ENCODE data around the gene ZCCHC18.
A peak's percentile ranks its signal among the peaks of the same experiment; 100 is the strongest.
"Not testable (repeated sequence)": the region's sequence is repeated elsewhere in the genome, so short reads cannot be mapped to it uniquely, and the experiment has no call there.

The ZCCHC18 gene

GRCh38 chrX:104110491-104111240 lies 1.7 kb upstream of the ZCCHC18 start:
- Mint-ChIP-seq H3K27ac (peak overlapping the region; percentile 81), H3K4me1 (peaks cover 25% of the 10 kb centered on the region), H3K27me3 (peaks cover 11% of the 10 kb centered on the region), H3K4me3 (peak overlapping the region; percentile 15)
- DNase-seq, H3K36me3 Mint-ChIP-seq, H3K9me3 Mint-ChIP-seq: not testable (repeated sequence)
- CTCF ChIA-PET = interaction anchor here (1.2 to 3.7 kb wide), 5 partner anchors 11 to 46 kb away, joined by 3 to 15 read pairs (median 6); partner anchors contain the start of gene SLC25A53

DNA sequence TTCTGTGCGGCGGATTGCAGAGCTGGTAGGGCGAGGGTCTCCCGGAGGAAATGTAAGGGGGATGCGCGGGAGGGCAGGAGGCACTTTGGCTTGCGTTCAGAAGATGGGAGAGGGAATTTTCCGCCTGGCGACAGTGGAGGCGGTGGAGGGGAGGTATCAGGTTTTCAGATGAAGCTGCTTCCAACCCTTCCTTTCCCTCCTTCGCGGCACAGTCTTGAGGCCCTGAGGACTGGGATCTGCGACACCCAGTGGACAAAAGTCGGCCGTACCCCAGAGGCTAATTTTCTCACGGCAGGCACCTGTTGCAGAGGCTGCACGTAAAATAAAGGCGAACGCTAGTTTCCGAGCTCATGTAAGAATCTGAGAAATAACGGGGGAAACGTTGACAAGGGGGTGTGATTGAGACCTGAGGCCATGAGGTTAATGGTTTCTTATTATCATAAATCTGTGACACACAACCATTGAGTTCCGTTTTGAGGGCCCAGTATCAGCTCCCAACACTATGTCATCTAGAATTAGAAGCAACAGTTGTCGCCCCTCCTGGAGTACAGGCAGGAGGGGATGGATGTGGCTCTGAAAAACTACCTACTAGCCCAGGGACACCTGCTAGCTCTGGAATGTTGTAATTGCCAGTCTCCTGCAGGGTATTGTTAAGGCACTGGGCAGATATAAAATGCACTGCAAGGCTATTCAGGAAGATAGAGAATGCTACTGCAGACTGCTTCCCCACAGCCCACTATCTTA lies 1.1 kb downstream of the ZCCHC18 start:
- peak; percentile 66 for DNase-seq

DNA sequence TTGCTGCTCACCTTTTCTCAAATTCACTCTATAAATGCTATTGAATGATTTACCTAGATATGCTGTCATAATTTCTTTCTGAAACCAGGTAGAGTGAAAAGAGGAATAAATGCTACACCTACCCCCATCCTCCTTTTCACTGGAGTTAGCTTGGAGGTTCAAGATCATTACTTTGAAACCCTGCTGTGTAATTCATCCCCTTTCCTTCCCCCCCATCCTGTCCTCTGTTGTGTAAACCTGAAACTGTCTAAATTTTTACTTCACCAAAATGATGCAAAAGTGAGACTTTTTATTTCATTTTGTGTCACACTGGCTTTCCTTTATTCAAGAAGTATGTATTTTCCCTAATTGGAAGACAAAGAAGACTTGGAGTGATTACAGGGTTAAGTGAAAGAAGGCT lies 5.4 kb downstream of the ZCCHC18 start:
- Mint-ChIP-seq H3K9me3 (no peaks in the 10 kb centered on the region), H3K27me3 (peaks cover 4% of the 10 kb centered on the region), H3K27ac (no peak overlapping the region), H3K36me3 (no peaks in the 10 kb centered on the region), H3K4me1 (peaks cover 14% of the 10 kb centered on the region), H3K4me3 (no peak overlapping the region)
- CTCF ChIA-PET = interaction anchor here (1.3 to 1.9 kb wide), 2 partner anchors 18 to 19 kb away, joined by 4 to 6 read pairs; no protein-coding TSS in a partner anchor
- no peak for DNase-seq

More for the DNA sequence above, 1.1 kb downstream of the ZCCHC18 start:
- Mint-ChIP-seq H3K4me1 (peaks cover 29% of the 10 kb centered on the region), H3K9me3 (no peaks in the 10 kb centered on the region), H3K4me3 (peak overlapping the region; percentile 80), H3K27ac (no peak overlapping the region), H3K36me3 (no peaks in the 10 kb centered on the region), H3K27me3 (peaks cover 4% of the 10 kb centered on the region)
- CTCF ChIA-PET = interaction anchor here (0.9 to 3.7 kb wide), 7 partner anchors 8 to 268 kb away, joined by 3 to 15 read pairs (median 8); no protein-coding TSS in a partner anchor

- Mint-ChIP-seq H3K27me3 (no peaks in the 10 kb centered on the region), H3K36me3 (peaks cover 2% of the 10 kb centered on the region), H3K9me3 (no peaks in the 10 kb centered on the region), H3K4me3 (no peak overlapping the region), H3K27ac (no peak overlapping the region), H3K4me1 (peaks cover 20% of the 10 kb centered on the region)
- no peak for DNase-seq
- CTCF ChIA-PET = interaction anchor here (1.3 to 1.9 kb wide), 2 partner anchors 18 to 19 kb away, joined by 4 to 6 read pairs; no protein-coding TSS in a partner anchor
Observed at GRCh38 chrX:104118765-104119164, 6.4 kb downstream of the ZCCHC18 start.

DNA sequence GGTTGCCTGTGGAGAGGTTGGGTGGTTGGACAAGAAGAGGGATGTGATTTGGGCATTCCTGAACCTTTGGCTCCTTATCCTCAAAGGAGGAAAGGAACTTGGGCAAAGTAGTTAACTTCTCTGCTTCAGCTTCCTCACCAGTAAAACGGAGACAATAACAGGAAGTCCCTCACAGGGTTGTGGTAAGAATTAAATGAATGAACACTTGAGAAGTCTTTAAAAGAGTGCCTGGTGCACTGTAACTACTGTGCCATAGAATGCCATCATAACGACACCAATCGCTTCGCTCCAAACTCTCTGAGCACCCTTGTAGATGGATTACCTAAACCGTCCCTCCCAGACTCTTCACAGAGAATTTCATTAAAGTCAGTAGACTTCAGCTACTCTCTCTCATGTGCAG lies 10.5 kb downstream of the ZCCHC18 start:
- Mint-ChIP-seq H3K27me3 (no peaks in the 10 kb centered on the region), H3K9me3 (no peaks in the 10 kb centered on the region), H3K27ac (peak overlapping the region; percentile 86), H3K4me3 (no peak overlapping the region), H3K36me3 (peaks cover 2% of the 10 kb centered on the region), H3K4me1 (peaks cover 24% of the 10 kb centered on the region)
- DNase-seq = no peak
- CTCF ChIA-PET = interaction anchor here (1.8 to 2.1 kb wide), 2 partner anchors 10 to 13 kb away, joined by 8 to 9 read pairs; no protein-coding TSS in a partner anchor

DNA sequence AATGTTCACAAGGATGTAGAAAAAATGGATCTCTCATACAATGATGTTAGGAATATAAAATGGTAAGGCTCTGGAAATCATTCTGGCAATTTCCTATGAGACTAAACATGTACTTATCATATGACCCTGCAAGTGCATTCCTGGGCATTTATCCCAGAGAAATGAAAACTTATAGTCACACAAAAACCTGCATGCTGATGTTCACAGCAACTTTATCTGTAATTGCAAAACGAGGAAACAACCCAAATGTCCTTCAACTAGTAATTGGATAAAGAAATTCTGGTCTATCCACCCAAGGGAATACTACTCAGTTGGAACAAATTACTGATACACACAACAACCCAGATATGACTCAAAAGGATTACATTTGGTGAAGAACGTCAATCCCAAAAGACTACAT lies 14.5 kb downstream of the ZCCHC18 start:
- Mint-ChIP-seq H3K27me3 (no peaks in the 10 kb centered on the region), H3K27ac (no peak overlapping the region), H3K4me3 (no peak overlapping the region), H3K9me3 (no peaks in the 10 kb centered on the region), H3K4me1 (peaks cover 19% of the 10 kb centered on the region), H3K36me3 (peaks cover 6% of the 10 kb centered on the region)
- CTCF ChIA-PET = interaction anchor here (2.4 kb wide), 1 partner anchor 13 kb away, joined by 8 read pairs; no protein-coding TSS in a partner anchor
- DNase-seq = no peak

DNA sequence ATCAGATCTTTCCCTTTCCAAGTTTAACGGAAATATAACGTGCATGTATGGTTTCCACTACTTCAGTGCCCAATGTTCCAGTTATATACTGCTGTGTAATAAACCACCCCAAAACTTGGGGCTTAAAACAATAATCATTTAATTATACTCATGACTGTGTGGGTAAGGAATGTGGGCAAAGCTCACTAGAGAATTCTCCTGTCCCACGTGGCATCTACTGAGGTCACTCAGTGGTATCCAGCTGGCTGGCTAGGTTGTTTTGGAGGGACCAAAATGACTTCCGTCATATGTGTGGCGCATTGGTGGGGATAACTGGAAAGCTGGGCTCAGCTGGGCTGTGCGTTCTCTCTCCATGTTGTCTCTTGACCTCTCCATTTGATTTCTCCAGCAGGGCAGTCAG lies 18.5 kb downstream of the ZCCHC18 start:
- CTCF ChIA-PET = no interaction called here
- Mint-ChIP-seq H3K27me3 (no peaks in the 10 kb centered on the region), H3K4me3 (no peak overlapping the region), H3K36me3 (peaks cover 4% of the 10 kb centered on the region), H3K9me3 (no peaks in the 10 kb centered on the region), H3K27ac (no peak overlapping the region), H3K4me1 (peaks cover 10% of the 10 kb centered on the region)
- DNase-seq = no peak

- Mint-ChIP-seq H3K27me3 (no peaks in the 10 kb centered on the region), H3K9me3 (no peaks in the 10 kb centered on the region), H3K36me3 (no peaks in the 10 kb centered on the region), H3K4me1 (peaks cover 10% of the 10 kb centered on the region), H3K4me3 (no peak overlapping the region), H3K27ac (no peak overlapping the region)
- DNase-seq = no peak
- CTCF ChIA-PET = no interaction called here
Observed at GRCh38 chrX:104134583-104135261, 22.4 kb downstream of the ZCCHC18 start.

DNA sequence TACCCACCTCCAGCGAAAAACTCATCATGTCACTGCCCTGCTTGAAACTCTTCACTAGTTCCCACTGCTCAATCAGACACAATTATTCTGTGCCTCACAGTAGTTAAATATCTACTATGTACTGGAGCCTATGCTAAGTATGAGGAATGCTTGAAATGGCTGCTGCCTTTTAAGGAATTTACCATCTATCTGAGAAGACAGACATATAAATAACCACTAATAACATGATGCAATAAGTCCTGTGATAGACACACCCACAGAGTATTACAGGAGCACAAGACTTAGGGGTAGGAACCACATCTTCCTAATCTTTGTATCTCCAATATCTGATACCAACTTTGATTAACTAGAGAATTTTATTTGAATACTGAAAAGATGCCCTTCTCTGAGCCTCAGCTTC lies 23.4 kb downstream of the ZCCHC18 start:
- no peak for DNase-seq
- Mint-ChIP-seq H3K4me3 (no peak overlapping the region), H3K36me3 (no peaks in the 10 kb centered on the region), H3K9me3 (no peaks in the 10 kb centered on the region), H3K27me3 (no peaks in the 10 kb centered on the region), H3K27ac (no peak overlapping the region), H3K4me1 (peaks cover 10% of the 10 kb centered on the region)
- CTCF ChIA-PET = interaction anchor here (0.7 to 2.6 kb wide), 8 partner anchors 10 to 291 kb away, joined by 3 to 18 read pairs (median 8); partner anchors contain the start of gene ZCCHC18

DNA sequence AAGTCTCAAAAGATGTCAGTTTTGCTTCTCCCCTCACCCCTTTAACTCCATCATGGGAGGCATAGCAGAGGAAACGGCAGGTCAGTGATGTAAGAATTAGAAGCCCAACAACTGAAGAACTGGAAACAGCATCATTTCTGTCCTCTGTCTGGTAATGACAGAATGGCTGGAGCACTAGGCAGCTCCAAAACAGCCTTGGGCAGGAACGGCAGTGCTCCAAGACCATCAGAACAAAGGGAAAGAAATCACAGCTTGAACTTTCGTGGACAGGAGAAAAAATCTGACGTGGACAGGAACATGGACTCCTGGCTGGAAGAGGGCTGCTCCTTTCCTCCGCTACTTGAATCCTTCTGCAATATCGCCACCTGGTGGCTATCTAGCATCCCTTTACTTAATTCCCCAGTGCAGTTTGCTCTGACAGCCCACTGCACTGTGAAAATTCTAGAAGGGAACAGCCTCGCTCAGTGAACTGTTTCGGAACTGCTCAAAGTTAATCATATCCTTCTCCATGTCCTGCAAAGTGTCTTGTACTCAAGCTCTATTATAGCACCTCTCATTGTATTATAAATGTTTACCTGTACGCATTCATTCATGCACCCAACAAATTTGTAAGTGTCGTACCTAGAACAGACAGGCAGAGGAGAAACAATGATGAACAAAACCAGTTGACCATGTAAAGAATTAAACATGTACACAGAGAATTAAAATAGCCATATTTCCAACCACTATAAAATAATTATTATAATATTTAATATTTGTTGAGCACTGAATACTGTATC lies 24.1 kb downstream of the ZCCHC18 start:
- Mint-ChIP-seq H3K4me3 (no peak overlapping the region), H3K27ac (no peak overlapping the region), H3K27me3 (no peaks in the 10 kb centered on the region), H3K4me1 (peaks cover 10% of the 10 kb centered on the region), H3K36me3 (no peaks in the 10 kb centered on the region), H3K9me3 (no peaks in the 10 kb centered on the region)
- CTCF ChIA-PET = interaction anchor here (0.6 to 2.6 kb wide), 11 partner anchors 11 to 291 kb away, joined by 3 to 18 read pairs (median 4); partner anchors contain the start of gene ZCCHC18
- peak; percentile 62 for DNase-seq

GRCh38 chrX:104137496-104137895 lies 25.2 kb downstream of the ZCCHC18 start:
- DNase-seq = no peak
- Mint-ChIP-seq H3K9me3 (no peaks in the 10 kb centered on the region), H3K4me3 (no peak overlapping the region), H3K27ac (no peak overlapping the region), H3K27me3 (no peaks in the 10 kb centered on the region), H3K36me3 (no peaks in the 10 kb centered on the region), H3K4me1 (peaks cover 15% of the 10 kb centered on the region)
- CTCF ChIA-PET = interaction anchor here (1.1 to 2.6 kb wide), 5 partner anchors 22 to 293 kb away, joined by 3 to 15 read pairs (median 5); partner anchors contain the start of gene ZCCHC18

- Mint-ChIP-seq H3K27ac (no peak overlapping the region), H3K4me1 (peaks cover 5% of the 10 kb centered on the region), H3K36me3 (no peaks in the 10 kb centered on the region), H3K9me3 (no peaks in the 10 kb centered on the region), H3K4me3 (no peak overlapping the region), H3K27me3 (no peaks in the 10 kb centered on the region)
- DNase-seq = no peak
- CTCF ChIA-PET = interaction anchor here (1.0 kb wide), 1 partner anchor 10 kb away, joined by 3 read pairs; no protein-coding TSS in a partner anchor
Observed at GRCh38 chrX:104141087-104141760, 28.9 kb downstream of the ZCCHC18 start.

DNA sequence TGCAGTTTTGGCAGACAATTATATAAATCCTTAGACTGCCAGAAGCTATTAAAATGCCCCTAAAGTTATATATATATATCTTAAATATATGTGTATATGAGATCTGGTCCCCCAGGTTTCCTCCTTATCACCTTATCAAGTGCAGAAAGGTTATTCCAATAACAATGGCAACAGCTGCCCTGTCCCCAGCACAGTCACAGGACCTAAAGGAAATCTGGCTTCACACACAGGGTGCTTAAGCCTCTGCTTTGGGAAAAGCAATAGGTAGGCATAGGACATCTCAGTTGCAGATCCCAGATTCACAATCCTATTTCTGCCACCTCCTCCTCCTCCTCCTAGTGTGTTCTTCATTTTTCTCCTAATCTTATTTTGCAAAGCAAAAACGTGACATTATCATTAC lies 38.7 kb downstream of the ZCCHC18 start:
- H3K27ac Mint-ChIP-seq = no peak overlapping the region

More for the DNA sequence above, 38.7 kb downstream of the ZCCHC18 start:
- DNase-seq = no peak
- Mint-ChIP-seq H3K27me3 (no peaks in the 10 kb centered on the region), H3K4me3 (no peak overlapping the region), H3K36me3 (peaks cover 2% of the 10 kb centered on the region), H3K9me3 (no peaks in the 10 kb centered on the region), H3K4me1 (peaks cover under 1% of the 10 kb centered on the region)
- CTCF ChIA-PET = interaction anchor here (0.9 kb wide), 1 partner anchor 9 kb away, joined by 3 read pairs; no protein-coding TSS in a partner anchor

Data from activated naive CD4-positive, alpha-beta T cell treated with anti-CD3 and anti-CD28 coated beads, Interleukin-2, amount 10 ng/mL, durations not matched to agents 7 days and 5 days (primary cell).